Thymus (tissue), 11 donors: Measurements from ENCODE around the gene TMPRSS11B. TPM values are rescaled to one million over a fixed set of nuclear protein-coding genes. Genes with fewer than 3 reads are reported as not detected.

Experiments
- DNase-seq, 9 donors: peaks; one replicate each; pipeline ENCODE4 v3.0.0-alpha.2; 2013; ENCODE audit warnings: low spot score in 9 of 9, low read depth in 6 of 9, missing footprints in 1 of 9
- H3K27ac ChIP-seq, 2 donors: one replicate each; pipeline ENCODE4 v1.5.1; 2013; ENCODE audit warnings: control low read depth in 1 of 2, low read depth in 1 of 2, low read length in 1 of 2, mild to moderate bottlenecking in 1 of 2, moderate library complexity in 1 of 2
- H3K27me3 ChIP-seq, 2 donors: one replicate each; pipeline ENCODE4 v1.5.1; 2013; ENCODE audit warnings: low read length in 1 of 2; ENCODE audit not compliant: control insufficient read depth in 2 of 2, insufficient read depth in 1 of 2
- H3K36me3 ChIP-seq, 2 donors: one replicate each; pipeline ENCODE4 v1.5.1; 2013; ENCODE audit warnings: low read length in 1 of 2, mild to moderate bottlenecking in 1 of 2, moderate library complexity in 1 of 2; ENCODE audit not compliant: control insufficient read depth in 2 of 2, insufficient read depth in 2 of 2
- H3K4me1 ChIP-seq, 2 donors: one replicate each; pipeline ENCODE4 v1.5.1; 2013; ENCODE audit warnings: low read length in 2 of 2; ENCODE audit not compliant: control insufficient read depth in 2 of 2, insufficient read depth in 2 of 2
- H3K4me3 ChIP-seq, 2 donors: one replicate each; pipeline ENCODE4 v1.5.1; 2013; ENCODE audit warnings: low read length in 2 of 2, control low read depth in 1 of 2, mild to moderate bottlenecking in 1 of 2
- H3K9me3 ChIP-seq, 2 donors: one replicate each; pipeline ENCODE4 v1.5.1; 2013; ENCODE audit warnings: low read length in 1 of 2, mild to moderate bottlenecking in 1 of 2; ENCODE audit not compliant: control insufficient read depth in 2 of 2, insufficient read depth in 1 of 2
- WGBS: extraction: QIAGEN DNeasy Blood & Tissue Kit; methylation state at CpG from one replicate; pipeline ENCODE4 v1.1.7; 2013; 5-methylcytosine and 5-hydroxymethylcytosine counted together
- polyA plus RNA-seq: library from polyadenylated mRNA; stranded (reverse); fragments of 200-250 nt; gene quantifications from one replicate; pipeline ENCODE4 v1.2.3, GENCODE V29; 2013
- total RNA-seq: library from RNA; stranded (reverse); fragments of 120-200 nt; gene quantifications from one replicate; pipeline ENCODE4 v1.2.4, GENCODE V29; 2013
- donor health status: healthy.

Gene TMPRSS11B
- total and polyA plus RNA-seq, 2 donors, result 0.05 to 0.75 TPM

DNA sequence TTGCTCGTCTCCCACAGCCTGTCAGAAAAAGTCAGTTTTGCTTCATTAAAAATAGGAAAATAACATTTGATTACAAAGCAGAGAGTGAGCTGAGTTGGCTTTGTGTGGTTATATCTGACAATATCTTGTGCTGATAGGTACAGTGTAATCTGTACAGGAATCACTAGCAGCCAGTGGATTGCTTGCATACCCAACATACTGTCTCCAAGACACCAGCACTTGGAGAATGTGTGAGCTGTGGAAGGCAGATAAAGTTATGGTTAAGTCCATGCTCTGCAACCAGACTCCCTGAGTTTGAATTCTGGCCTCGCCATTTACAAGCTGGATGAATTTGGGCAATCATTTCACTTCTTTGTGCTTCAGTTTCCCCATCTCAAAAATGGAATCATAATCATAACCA lies 58.3 kb downstream of the TMPRSS11B start:
- Histone ChIP-seq H3K4me1 (no peaks in the 10 kb centered on the region), H3K27me3 (no peaks in the 10 kb centered on the region), H3K9me3 (no peaks in the 10 kb centered on the region), H3K27ac (no peak overlapping the region), H3K36me3 (no peaks in the 10 kb centered on the region), H3K4me3 (no peak overlapping the region)
- no peak for DNase-seq
- WGBS, result 93% methylated on average over 2 of the region's 2 CpGs

DNA sequence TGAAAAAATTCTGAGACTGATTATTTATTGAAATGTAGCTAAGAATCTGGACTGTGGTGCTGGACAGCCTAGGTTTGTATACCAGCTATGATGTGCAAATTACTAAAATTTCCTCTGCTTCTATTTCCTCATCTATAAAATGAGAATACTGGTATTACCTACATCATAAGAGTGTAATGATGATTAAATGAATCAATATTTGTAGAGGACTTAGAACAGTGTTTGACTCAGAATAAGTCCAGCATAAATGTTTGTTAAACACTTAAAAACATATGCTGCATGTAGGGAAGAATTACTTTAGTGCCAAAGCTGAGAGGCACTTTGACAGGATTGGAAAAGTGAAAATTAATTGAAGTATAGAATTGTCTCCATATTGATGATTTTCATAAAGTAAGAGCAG lies 60.6 kb downstream of the TMPRSS11B start:
- DNase-seq, result no peak
- no peak overlapping the region for H3K27ac ChIP-seq
- no peak overlapping the region for H3K4me3 ChIP-seq
- no peaks in the 10 kb centered on the region for H3K9me3 ChIP-seq
- no peaks in the 10 kb centered on the region for H3K36me3 ChIP-seq
- no peaks in the 10 kb centered on the region for H3K4me1 ChIP-seq
- H3K27me3 ChIP-seq, result no peaks in the 10 kb centered on the region

DNA sequence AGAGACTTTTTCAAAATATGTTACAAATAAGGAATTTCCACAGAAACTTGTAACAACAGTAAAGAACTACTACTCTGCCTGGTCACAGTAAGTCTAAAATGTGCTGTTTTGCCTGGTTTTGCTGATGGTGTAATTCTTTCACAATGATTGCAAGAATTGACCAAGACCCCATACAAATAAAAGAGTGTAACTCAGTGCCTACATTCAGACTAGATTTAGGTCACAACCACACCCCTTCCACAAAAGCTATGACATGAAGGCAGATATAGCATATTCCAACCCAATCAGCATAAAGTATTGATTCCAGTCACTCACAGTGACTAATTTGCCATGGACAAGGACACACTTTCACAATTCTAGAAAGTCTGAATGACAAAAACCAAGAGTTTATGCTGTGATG lies 62.1 kb downstream of the TMPRSS11B start:
- DNase-seq, result no peak
- no peaks in the 10 kb centered on the region for H3K36me3 ChIP-seq
- no peak overlapping the region for H3K27ac ChIP-seq
- no peak overlapping the region for H3K4me3 ChIP-seq
- no peaks in the 10 kb centered on the region for H3K27me3 ChIP-seq
- no peaks in the 10 kb centered on the region for H3K4me1 ChIP-seq
- H3K9me3 ChIP-seq, result no peaks in the 10 kb centered on the region

DNA sequence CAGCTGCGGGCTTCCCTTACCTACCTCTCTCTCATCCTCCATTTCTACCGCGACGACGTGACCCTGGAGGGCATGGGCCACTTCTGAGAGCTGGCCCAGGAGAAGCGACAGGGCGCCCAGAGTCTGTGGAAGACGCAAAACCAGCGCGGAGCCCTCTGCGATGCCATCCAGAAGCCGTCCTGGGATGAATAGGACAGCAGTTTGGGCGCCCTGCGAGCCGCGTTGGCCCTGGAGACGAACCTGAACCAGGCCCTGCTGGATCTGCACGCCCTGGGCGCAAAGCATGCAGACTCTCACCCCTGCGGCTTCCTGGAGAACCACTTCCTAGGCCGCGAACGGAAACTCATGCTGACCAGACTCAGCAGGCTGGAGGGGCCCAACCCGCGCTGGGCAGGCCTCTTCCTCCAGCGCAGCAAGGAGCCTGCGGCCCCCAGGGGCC lies 63.1 kb downstream of the TMPRSS11B start:
- Histone ChIP-seq H3K4me3 (no peak overlapping the region), H3K27me3 (no peaks in the 10 kb centered on the region), H3K4me1 (no peaks in the 10 kb centered on the region), H3K36me3 (no peaks in the 10 kb centered on the region), H3K27ac (no peak overlapping the region), H3K9me3 (no peaks in the 10 kb centered on the region)
- DNase-seq, result no peak
- 97% methylated on average over 27 of the region's 27 CpGs for WGBS

DNA sequence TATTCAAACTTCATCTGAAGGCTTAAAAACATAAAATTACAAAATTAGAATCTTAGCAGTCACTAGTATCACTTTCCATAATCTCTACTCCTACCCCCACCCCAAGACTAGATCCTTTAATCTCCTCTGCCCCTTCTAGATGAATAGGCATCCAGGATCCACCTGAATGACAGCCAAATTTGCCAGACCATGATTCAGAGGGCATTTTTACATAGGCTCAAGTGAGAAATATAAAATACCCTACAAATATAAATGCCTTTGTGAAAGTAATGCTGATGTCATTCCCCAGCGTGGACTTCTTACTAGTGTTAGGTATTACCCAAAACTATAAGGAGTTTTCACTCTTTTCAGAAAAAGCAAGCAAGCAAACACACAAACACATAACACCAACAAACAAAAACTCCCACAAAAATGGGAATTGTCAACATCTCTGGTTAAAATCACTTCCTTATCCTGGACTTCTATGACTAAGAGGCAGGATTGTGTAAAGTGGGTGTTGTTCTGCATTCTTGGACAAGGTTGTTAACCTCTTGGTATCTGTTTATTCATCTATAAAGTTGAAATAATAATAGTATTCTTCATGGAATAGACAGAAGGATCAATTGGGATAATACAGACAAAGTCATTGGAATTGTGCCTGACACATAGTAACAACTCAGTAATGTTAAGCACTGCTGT lies 64.5 kb downstream of the TMPRSS11B start:
- Histone ChIP-seq H3K27ac (no peak overlapping the region), H3K4me3 (no peak overlapping the region), H3K9me3 (no peaks in the 10 kb centered on the region), H3K4me1 (no peaks in the 10 kb centered on the region), H3K36me3 (no peaks in the 10 kb centered on the region), H3K27me3 (no peaks in the 10 kb centered on the region)
- DNase-seq, result no peak
- 90% methylated on average over 1 of the region's 1 CpG for WGBS

DNA sequence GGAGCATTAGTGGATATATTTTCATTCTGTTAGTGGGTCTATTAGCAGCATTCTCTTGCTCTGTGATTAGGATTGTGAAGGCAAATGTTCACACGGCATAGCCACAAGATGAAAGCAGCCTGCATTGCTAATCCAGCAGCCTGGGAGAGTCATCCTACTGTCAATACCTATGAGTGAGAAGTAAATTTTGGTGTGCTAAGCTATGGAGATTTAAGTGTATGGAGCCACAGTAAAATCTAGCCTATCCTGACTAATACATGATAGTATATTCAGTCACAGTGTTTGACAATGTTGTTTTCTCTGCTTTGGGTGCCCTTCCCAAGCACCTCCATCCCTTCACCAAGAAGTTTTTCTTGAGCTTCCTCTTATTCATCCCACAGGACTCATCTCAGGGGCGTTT lies 68.6 kb downstream of the TMPRSS11B start:
- no peaks in the 10 kb centered on the region for H3K4me1 ChIP-seq

More for the DNA sequence above, 68.6 kb downstream of the TMPRSS11B start:
- Histone ChIP-seq H3K27ac (no peak overlapping the region), H3K9me3 (no peaks in the 10 kb centered on the region), H3K36me3 (no peaks in the 10 kb centered on the region), H3K27me3 (no peaks in the 10 kb centered on the region), H3K4me3 (no peak overlapping the region)
- 71% methylated on average over 2 of the region's 2 CpGs for WGBS
- DNase-seq, result no peak

Other genes starting within 250 kb of the TMPRSS11B start
- 0.09 TPM for gene TMPRSS11F, start 115.8 kb downstream of the TMPRSS11B start, total RNA-seq
- gene TMPRSS11F, start 115.8 kb downstream of the TMPRSS11B start, polyA plus RNA-seq, result 0.18 TPM
- 69.4 TPM for gene YTHDC1, start 104.4 kb upstream of the TMPRSS11B start, total RNA-seq
- 90.8 TPM for gene YTHDC1, start 104.4 kb upstream of the TMPRSS11B start, polyA plus RNA-seq
- gene TMPRSS11E, start 201.8 kb upstream of the TMPRSS11B start, total RNA-seq, result 0.71 TPM
- 1.6 TPM for gene TMPRSS11E, start 201.8 kb upstream of the TMPRSS11B start, polyA plus RNA-seq